ENCODE measurements around the gene AMOTL1.

DNA sequence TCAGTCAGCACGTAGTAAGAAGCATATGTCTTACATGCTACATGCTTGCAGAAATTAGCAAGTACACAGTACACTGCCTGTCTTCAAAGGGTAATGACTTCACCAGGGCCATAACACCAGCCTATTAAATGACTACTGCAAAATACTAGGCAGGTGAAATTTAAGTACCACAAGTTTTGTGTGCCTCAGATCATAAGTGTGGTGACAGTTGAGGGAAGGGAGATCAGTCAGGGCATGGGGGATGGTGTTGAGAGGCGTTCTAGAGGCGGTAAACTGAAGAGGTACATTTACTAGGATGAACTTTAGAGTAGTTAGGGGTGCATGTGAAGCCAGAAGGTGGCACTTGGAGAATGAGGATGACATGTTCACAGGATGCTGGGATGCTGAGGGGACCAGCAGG, 22.0 kb downstream of the AMOTL1 start:
- TF ChIP-seq POLR2AphosphoS5 (IDR thresholded peaks at IDR 0.05; ENCODE audit: borderline replicate concordance, low read depth, low read length) (no peak), EZH2 (IDR thresholded peaks at IDR 0.05) (no peak), FOXP2 (optimal IDR thresholded peaks at IDR 0.05; ENCODE audit: control extremely low read depth, extremely low read length, insufficient read depth) (no peak)

Data from SK-N-MC (cell line).